ENCODE results near the gene TPSD1. TPM values are rescaled to one million over a fixed set of nuclear protein-coding genes. Genes with fewer than 3 reads are reported as not detected.

The TPSD1 gene
- total and polyA plus RNA-seq, 2 experiments from 2014 or later, result 0.17 TPM; not detected in 1

- Histone ChIP-seq H3K27ac (ENCODE audit: low read depth) (no peak overlapping the region), H3K4me1 (ENCODE audit: insufficient read depth) (peaks cover 19% of the 10 kb centered on the region; the same call in 1 of the 2 replicates), H4K20me1 (replicated peaks; ENCODE audit: insufficient read depth) (no peaks in the 10 kb centered on the region), H3K36me3 (ENCODE audit: insufficient read depth) (no peaks in the 10 kb centered on the region), H3K9me2 (ENCODE audit: insufficient read depth) (no peaks in the 10 kb centered on the region), H3K4me3 (no peak overlapping the region), H3K79me2 (replicated peaks; ENCODE audit: insufficient read depth) (no peaks in the 10 kb centered on the region), H3F3A (replicated peaks; ENCODE audit: low read depth) (no peaks in the 10 kb centered on the region), H2AFZ (no peak overlapping the region), H3K27me3 (ENCODE audit: insufficient read depth) (peaks cover 30% of the 10 kb centered on the region), H3K4me2 (no peak overlapping the region)
- H3K36me3 Mint-ChIP-seq (ENCODE audit: low read depth), result no peaks in the 10 kb centered on the region
- TF ChIP-seq, protein P1, sequence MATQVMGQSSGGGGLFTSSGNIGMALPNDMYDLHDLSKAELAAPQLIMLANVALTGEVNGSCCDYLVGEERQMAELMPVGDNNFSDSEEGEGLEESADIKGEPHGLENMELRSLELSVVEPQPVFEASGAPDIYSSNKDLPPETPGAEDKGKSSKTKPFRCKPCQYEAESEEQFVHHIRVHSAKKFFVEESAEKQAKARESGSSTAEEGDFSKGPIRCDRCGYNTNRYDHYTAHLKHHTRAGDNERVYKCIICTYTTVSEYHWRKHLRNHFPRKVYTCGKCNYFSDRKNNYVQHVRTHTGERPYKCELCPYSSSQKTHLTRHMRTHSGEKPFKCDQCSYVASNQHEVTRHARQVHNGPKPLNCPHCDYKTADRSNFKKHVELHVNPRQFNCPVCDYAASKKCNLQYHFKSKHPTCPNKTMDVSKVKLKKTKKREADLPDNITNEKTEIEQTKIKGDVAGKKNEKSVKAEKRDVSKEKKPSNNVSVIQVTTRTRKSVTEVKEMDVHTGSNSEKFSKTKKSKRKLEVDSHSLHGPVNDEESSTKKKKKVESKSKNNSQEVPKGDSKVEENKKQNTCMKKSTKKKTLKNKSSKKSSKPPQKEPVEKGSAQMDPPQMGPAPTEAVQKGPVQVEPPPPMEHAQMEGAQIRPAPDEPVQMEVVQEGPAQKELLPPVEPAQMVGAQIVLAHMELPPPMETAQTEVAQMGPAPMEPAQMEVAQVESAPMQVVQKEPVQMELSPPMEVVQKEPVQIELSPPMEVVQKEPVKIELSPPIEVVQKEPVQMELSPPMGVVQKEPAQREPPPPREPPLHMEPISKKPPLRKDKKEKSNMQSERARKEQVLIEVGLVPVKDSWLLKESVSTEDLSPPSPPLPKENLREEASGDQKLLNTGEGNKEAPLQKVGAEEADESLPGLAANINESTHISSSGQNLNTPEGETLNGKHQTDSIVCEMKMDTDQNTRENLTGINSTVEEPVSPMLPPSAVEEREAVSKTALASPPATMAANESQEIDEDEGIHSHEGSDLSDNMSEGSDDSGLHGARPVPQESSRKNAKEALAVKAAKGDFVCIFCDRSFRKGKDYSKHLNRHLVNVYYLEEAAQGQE (IDR thresholded peaks at IDR 0.05; ENCODE audit: unreplicated experiment), result no peak
- TF ChIP-seq ETS1 (IDR thresholded peaks at IDR 0.05) (no peak), ZNF331 (CRISPR knock-in tag; IDR thresholded peaks at IDR 0.05; ENCODE audit: low read depth) (no peak), POLR2AphosphoS5 (IDR thresholded peaks at IDR 0.05; ENCODE audit: low read depth) (no peak), EZH2phosphoT487 (IDR thresholded peaks at IDR 0.05; ENCODE audit: unreplicated experiment) (no peak)
- TF ChIP-seq, protein P2, sequence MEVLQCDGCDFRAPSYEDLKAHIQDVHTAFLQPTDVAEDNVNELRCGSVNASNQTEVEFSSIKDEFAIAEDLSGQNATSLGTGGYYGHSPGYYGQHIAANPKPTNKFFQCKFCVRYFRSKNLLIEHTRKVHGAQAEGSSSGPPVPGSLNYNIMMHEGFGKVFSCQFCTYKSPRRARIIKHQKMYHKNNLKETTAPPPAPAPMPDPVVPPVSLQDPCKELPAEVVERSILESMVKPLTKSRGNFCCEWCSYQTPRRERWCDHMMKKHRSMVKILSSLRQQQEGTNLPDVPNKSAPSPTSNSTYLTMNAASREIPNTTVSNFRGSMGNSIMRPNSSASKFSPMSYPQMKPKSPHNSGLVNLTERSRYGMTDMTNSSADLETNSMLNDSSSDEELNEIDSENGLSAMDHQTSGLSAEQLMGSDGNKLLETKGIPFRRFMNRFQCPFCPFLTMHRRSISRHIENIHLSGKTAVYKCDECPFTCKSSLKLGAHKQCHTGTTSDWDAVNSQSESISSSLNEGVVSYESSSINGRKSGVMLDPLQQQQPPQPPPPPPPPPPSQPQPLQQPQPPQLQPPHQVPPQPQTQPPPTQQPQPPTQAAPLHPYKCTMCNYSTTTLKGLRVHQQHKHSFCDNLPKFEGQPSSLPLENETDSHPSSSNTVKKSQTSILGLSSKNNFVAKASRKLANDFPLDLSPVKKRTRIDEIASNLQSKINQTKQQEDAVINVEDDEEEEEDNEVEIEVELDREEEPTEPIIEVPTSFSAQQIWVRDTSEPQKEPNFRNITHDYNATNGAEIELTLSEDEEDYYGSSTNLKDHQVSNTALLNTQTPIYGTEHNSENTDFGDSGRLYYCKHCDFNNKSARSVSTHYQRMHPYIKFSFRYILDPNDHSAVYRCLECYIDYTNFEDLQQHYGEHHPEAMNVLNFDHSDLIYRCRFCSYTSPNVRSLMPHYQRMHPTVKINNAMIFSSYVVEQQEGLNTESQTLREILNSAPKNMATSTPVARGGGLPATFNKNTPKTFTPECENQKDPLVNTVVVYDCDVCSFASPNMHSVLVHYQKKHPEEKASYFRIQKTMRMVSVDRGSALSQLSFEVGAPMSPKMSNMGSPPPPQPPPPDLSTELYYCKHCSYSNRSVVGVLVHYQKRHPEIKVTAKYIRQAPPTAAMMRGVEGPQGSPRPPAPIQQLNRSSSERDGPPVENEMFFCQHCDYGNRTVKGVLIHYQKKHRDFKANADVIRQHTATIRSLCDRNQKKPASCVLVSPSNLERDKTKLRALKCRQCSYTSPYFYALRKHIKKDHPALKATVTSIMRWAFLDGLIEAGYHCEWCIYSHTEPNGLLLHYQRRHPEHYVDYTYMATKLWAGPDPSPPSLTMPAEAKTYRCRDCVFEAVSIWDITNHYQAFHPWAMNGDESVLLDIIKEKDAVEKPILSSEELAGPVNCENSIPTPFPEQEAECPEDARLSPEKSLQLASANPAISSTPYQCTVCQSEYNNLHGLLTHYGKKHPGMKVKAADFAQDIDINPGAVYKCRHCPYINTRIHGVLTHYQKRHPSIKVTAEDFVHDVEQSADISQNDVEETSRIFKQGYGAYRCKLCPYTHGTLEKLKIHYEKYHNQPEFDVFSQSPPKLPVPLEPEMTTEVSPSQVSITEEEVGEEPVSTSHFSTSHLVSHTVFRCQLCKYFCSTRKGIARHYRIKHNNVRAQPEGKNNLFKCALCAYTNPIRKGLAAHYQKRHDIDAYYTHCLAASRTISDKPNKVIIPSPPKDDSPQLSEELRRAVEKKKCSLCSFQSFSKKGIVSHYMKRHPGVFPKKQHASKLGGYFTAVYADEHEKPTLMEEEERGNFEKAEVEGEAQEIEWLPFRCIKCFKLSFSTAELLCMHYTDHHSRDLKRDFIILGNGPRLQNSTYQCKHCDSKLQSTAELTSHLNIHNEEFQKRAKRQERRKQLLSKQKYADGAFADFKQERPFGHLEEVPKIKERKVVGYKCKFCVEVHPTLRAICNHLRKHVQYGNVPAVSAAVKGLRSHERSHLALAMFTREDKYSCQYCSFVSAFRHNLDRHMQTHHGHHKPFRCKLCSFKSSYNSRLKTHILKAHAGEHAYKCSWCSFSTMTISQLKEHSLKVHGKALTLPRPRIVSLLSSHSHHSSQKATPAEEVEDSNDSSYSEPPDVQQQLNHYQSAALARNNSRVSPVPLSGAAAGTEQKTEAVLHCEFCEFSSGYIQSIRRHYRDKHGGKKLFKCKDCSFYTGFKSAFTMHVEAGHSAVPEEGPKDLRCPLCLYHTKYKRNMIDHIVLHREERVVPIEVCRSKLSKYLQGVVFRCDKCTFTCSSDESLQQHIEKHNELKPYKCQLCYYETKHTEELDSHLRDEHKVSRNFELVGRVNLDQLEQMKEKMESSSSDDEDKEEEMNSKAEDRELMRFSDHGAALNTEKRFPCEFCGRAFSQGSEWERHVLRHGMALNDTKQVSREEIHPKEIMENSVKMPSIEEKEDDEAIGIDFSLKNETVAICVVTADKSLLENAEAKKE (CRISPR knock-in tag; IDR thresholded peaks at IDR 0.05), result no peak
- H3K4me1 Mint-ChIP-seq, result peaks cover 31% of the 10 kb centered on the region
- DNase-seq (ENCODE audit: low spot score), result no peak
- no peak overlapping the region for H3K4me3 Mint-ChIP-seq
- peaks cover 43% of the 10 kb centered on the region for H3K27me3 Mint-ChIP-seq (ENCODE audit: insufficient read depth, low read depth, poor library complexity)
- no peak overlapping the region for H3K27ac Mint-ChIP-seq
- ATAC-seq, result no peak
- H3K9me3 Mint-ChIP-seq, result no peaks in the 10 kb centered on the region
Measured at GRCh38 chr16:1286513-1287094, 30.7 kb downstream of the TPSD1 start.
